GM18505 (cell line): ENCODE results near the gene VEGFD.

Experiments
- ATAC-seq: cut with Tn5 transposase; IDR thresholded peaks from one replicate; pipeline ENCODE4 v1.9.1; 2021; ENCODE audit not compliant: unreplicated experiment
- POLR2A ChIP-seq: IDR thresholded peaks from 4 replicates; pipeline ENCODE4 v1.6.1; 2011; ENCODE audit warnings: borderline replicate concordance; ENCODE audit not compliant: insufficient read depth, insufficient read length; ENCODE audit errors: extremely low read depth

Gene VEGFD

GRCh38 chrX:15384304-15384703 lies at the start of gene VEGFD:
Gene VEGFD, minus strand, starts transcription at chrX:15384413. Its CDS starts 467 bp downstream, at chrX:15383946.
- ATAC-seq, result no peak

GRCh38 chrX:15430584-15430983 lies 46.4 kb upstream of the VEGFD start:
- TF ChIP-seq POLR2A, result no peak
- no peak for ATAC-seq

More at GRCh38 chrX:15384304-15384703, at the start of gene VEGFD:
- TF ChIP-seq POLR2A, result no peak

GRCh38 chrX:15430076-15430475 lies 45.9 kb upstream of the VEGFD start:
- TF ChIP-seq POLR2A, result no peak
- ATAC-seq, result no peak

GRCh38 chrX:15425024-15425423 lies 40.8 kb upstream of the VEGFD start:
- no peak for ATAC-seq
- no peak for TF ChIP-seq POLR2A

GRCh38 chrX:15418707-15419181 lies 34.5 kb upstream of the VEGFD start:
- no peak for TF ChIP-seq POLR2A

GRCh38 chrX:15418041-15418706 lies 34.0 kb upstream of the VEGFD start:
- no peak for ATAC-seq
- TF ChIP-seq POLR2A, result no peak

More at GRCh38 chrX:15418707-15419181, 34.5 kb upstream of the VEGFD start:
- no peak for ATAC-seq

- ATAC-seq, result no peak
Measured at GRCh38 chrX:15416133-15416993, 32.1 kb upstream of the VEGFD start.

GRCh38 chrX:15413101-15413500 lies 28.9 kb upstream of the VEGFD start:
- ATAC-seq, result no peak
- no peak for TF ChIP-seq POLR2A

More at GRCh38 chrX:15416133-15416993, 32.1 kb upstream of the VEGFD start:
- no peak for TF ChIP-seq POLR2A

- no peak for TF ChIP-seq POLR2A
- ATAC-seq, result no peak
Measured at GRCh38 chrX:15410947-15411346, 26.7 kb upstream of the VEGFD start.

- no peak for TF ChIP-seq POLR2A
- ATAC-seq, result no peak
Measured at GRCh38 chrX:15410430-15410829, 26.2 kb upstream of the VEGFD start.

GRCh38 chrX:15405846-15406245 lies 21.6 kb upstream of the VEGFD start:
- no peak for ATAC-seq
- no peak for TF ChIP-seq POLR2A

- ATAC-seq, result no peak
- no peak for TF ChIP-seq POLR2A
Measured at GRCh38 chrX:15404401-15405096, 20.3 kb upstream of the VEGFD start.

GRCh38 chrX:15401378-15401777 lies 17.2 kb upstream of the VEGFD start:
- no peak for TF ChIP-seq POLR2A
- no peak for ATAC-seq
